Endodermal cell (in vitro differentiated cells): ENCODE results near the gene OCRL. TPM values are rescaled to one million over a fixed set of nuclear protein-coding genes. Genes with fewer than 3 reads are reported as not detected.

ENCODE experiments used
- DNase-seq: peaks from one replicate; pipeline ENCODE4 v3.0.0-alpha.2; 2017
- H3K27ac ChIP-seq: 2 replicates; pipeline ENCODE4 v1.5.1; 2013; ENCODE audit warnings: mild to moderate bottlenecking, low read depth, low read length, moderate library complexity
- H3K27me3 ChIP-seq: 2 replicates; pipeline ENCODE4 v1.6.1; 2013; ENCODE audit warnings: mild to moderate bottlenecking, low read length, moderate library complexity; ENCODE audit not compliant: insufficient read depth, control insufficient read depth, poor library complexity, severe bottlenecking
- H3K36me3 ChIP-seq: 2 replicates; pipeline ENCODE4 v1.7.0; 2013; ENCODE audit warnings: mild to moderate bottlenecking, low read length, moderate library complexity; ENCODE audit not compliant: control insufficient read depth, insufficient read depth
- H3K4me1 ChIP-seq: one replicate; pipeline ENCODE4 v1.7.0; 2013; ENCODE audit warnings: low read length; ENCODE audit not compliant: control insufficient read depth, insufficient read depth
- H3K4me3 ChIP-seq: 2 replicates; pipeline ENCODE4 v1.5.1; 2013; ENCODE audit warnings: mild to moderate bottlenecking, low read length, moderate library complexity
- H3K9ac ChIP-seq: 2 replicates; pipeline ENCODE4 v1.6.1; 2013; ENCODE audit warnings: mild to moderate bottlenecking, low read length, moderate library complexity; ENCODE audit not compliant: poor library complexity, severe bottlenecking; ENCODE audit errors: extremely low read depth
- H3K9me3 ChIP-seq: 2 replicates; pipeline ENCODE4 v1.6.1; 2013; ENCODE audit warnings: mild to moderate bottlenecking, low read length, moderate library complexity; ENCODE audit not compliant: control insufficient read depth
- H3K27ac Mint-ChIP-seq: 2 replicates; pipeline ENCODE4 v1.8.0; 2020; ENCODE audit warnings: mixed read lengths
- H3K27me3 Mint-ChIP-seq: 2 replicates; pipeline ENCODE4 v1.8.0; 2021; ENCODE audit warnings: mild to moderate bottlenecking, mixed read lengths; ENCODE audit not compliant: insufficient read depth
- H3K36me3 Mint-ChIP-seq: 2 replicates; pipeline ENCODE4 v1.8.0; 2020; ENCODE audit warnings: low read depth, mixed read lengths
- H3K4me1 Mint-ChIP-seq: 2 replicates; pipeline ENCODE4 v1.8.0; 2020; ENCODE audit warnings: mixed read lengths
- H3K4me3 Mint-ChIP-seq: 2 replicates; pipeline ENCODE4 v1.8.0; 2020; ENCODE audit warnings: mild to moderate bottlenecking, moderate library complexity, mixed read lengths
- H3K9me3 Mint-ChIP-seq: 2 replicates; pipeline ENCODE4 v1.8.0; 2020; ENCODE audit warnings: mild to moderate bottlenecking, mixed read lengths
- CTCF ChIP-seq: fragments of 200-600 bp; sonication (generic); conservative IDR thresholded peaks from 2 replicates; pipeline ENCODE4 v1.5.0; 2021; ENCODE audit warnings: antibody characterized with exemption, mild to moderate bottlenecking
- WGBS, 2 experiments: methylation state at CpG; one replicate each; pipeline versions ENCODE4 v1.1.5 to v1.1.7; 2013; ENCODE audit warnings: missing lambda C conversion rate in 2 of 2, mixed read lengths in 1 of 2; ENCODE audit not compliant: insufficient coverage in 1 of 2, insufficient read length in 1 of 2; 5-methylcytosine and 5-hydroxymethylcytosine counted together
- total RNA-seq, 2 donors: library from RNA; stranded (reverse); fragmentation: NEBNext Ultra II Directional in 1 of 2; extraction: Animal tissue kit (Norgen Biotek cat#: 25700) in 1 of 2; gene quantifications; 2 replicates in 1 of 2; 3 replicates in 1 of 2; pipeline ENCODE4 v1.2.1, GENCODE V29; 2021

The OCRL gene
- total RNA-seq, 2 donors from 2014 or later: 14.2 to 27.0 TPM

- peak; percentile 98 for TF ChIP-seq CTCF
- no peak overlapping the region for H3K4me3 Mint-ChIP-seq
- no peak overlapping the region for H3K4me3 ChIP-seq
- H3K4me1 ChIP-seq: peaks cover 4% of the 10 kb centered on the region
- no peaks in the 10 kb centered on the region for H3K36me3 Mint-ChIP-seq
- peaks cover 14% of the 10 kb centered on the region for H3K27me3 Mint-ChIP-seq
- no peak overlapping the region for H3K27ac ChIP-seq
- no peak overlapping the region for H3K27ac Mint-ChIP-seq
- H3K9ac ChIP-seq: no peak overlapping the region
- peaks cover 7% of the 10 kb centered on the region for H3K9me3 Mint-ChIP-seq
- peaks cover 6% of the 10 kb centered on the region for H3K4me1 Mint-ChIP-seq
- H3K9me3 ChIP-seq: no peaks in the 10 kb centered on the region
- H3K36me3 ChIP-seq: no peaks in the 10 kb centered on the region
- peak; percentile 90 for DNase-seq
- H3K27me3 ChIP-seq: no peaks in the 10 kb centered on the region
- 49 to 90% methylated on average over 4 to 13 of the region's 13 CpGs for WGBS, 2 experiments
Observed at GRCh38 chrX:129637217-129638109, 97.4 kb downstream of the OCRL start.

- H3K27me3 Mint-ChIP-seq: peaks cover 17% of the 10 kb centered on the region
- H3K4me1 Mint-ChIP-seq: peaks cover 6% of the 10 kb centered on the region
- H3K9me3 Mint-ChIP-seq: peaks cover 7% of the 10 kb centered on the region
- no peaks in the 10 kb centered on the region for H3K27me3 ChIP-seq
- no peak overlapping the region for H3K9ac ChIP-seq
- no peak overlapping the region for H3K27ac ChIP-seq
- no peak overlapping the region for H3K4me3 ChIP-seq
- H3K27ac Mint-ChIP-seq: no peak overlapping the region
- no peak overlapping the region for H3K4me3 Mint-ChIP-seq
- H3K9me3 ChIP-seq: no peaks in the 10 kb centered on the region
- H3K4me1 ChIP-seq: peaks cover 4% of the 10 kb centered on the region
- H3K36me3 Mint-ChIP-seq: no peaks in the 10 kb centered on the region
- TF ChIP-seq CTCF: peak; percentile 32
- DNase-seq: peak; percentile 65
- 86% methylated on average over 5 of the region's 8 CpGs; no CpG with 5 or more reads in 1 of the 2 experiments for WGBS, 2 experiments
- H3K36me3 ChIP-seq: no peaks in the 10 kb centered on the region
Observed at GRCh38 chrX:129638917-129639316, 98.9 kb downstream of the OCRL start.

- Mint-ChIP-seq H3K27ac (no peak overlapping the region), H3K27me3 (peaks cover 24% of the 10 kb centered on the region), H3K9me3 (peaks cover 7% of the 10 kb centered on the region), H3K4me1 (peaks cover 6% of the 10 kb centered on the region), H3K4me3 (no peak overlapping the region), H3K36me3 (no peaks in the 10 kb centered on the region)
- no peak overlapping the region for H3K9ac ChIP-seq
- DNase-seq: no peak
- no peaks in the 10 kb centered on the region for H3K36me3 ChIP-seq
- no peaks in the 10 kb centered on the region for H3K27me3 ChIP-seq
- H3K4me1 ChIP-seq: peaks cover 4% of the 10 kb centered on the region
- H3K27ac ChIP-seq: no peak overlapping the region
- H3K4me3 ChIP-seq: no peak overlapping the region
- WGBS, 2 experiments: 90% methylated on average over 1 of the region's 1 CpG; no CpG with 5 or more reads in 1 of the 2 experiments
- TF ChIP-seq CTCF: no peak
- no peaks in the 10 kb centered on the region for H3K9me3 ChIP-seq
Observed at GRCh38 chrX:129640737-129641136, 100.7 kb downstream of the OCRL start.
